Parathyroid adenoma (tissue), 2 donors: ENCODE measurements around the gene CACNA1D.

Source experiments
- H2AFZ ChIP-seq: fragments of 300-600 bp; sonication (generic); one replicate; pipeline ENCODE4 v1.7.0; 2017; ENCODE audit warnings: antibody characterized with exemption, mild to moderate bottlenecking
- H3K27ac ChIP-seq: fragments of 300-600 bp; sonication (generic); one replicate; pipeline ENCODE4 v1.7.0; 2017
- H3K27me3 ChIP-seq: fragments of 300-600 bp; sonication (generic); one replicate; pipeline ENCODE4 v1.7.0; 2017; ENCODE audit warnings: low read length; ENCODE audit not compliant: control insufficient read depth, insufficient read depth
- H3K36me3 ChIP-seq: fragments of 300-600 bp; sonication (generic); one replicate; pipeline ENCODE4 v1.7.0; 2017; ENCODE audit warnings: low read length; ENCODE audit not compliant: control insufficient read depth, insufficient read depth
- H3K4me1 ChIP-seq: fragments of 300-600 bp; sonication (generic); one replicate; pipeline ENCODE4 v1.7.0; 2017; ENCODE audit warnings: control low read depth
- H3K4me2 ChIP-seq: fragments of 300-600 bp; sonication (generic); one replicate; pipeline ENCODE4 v1.7.0; 2017; ENCODE audit warnings: low read length
- H3K4me3 ChIP-seq: fragments of 300-600 bp; sonication (generic); one replicate; pipeline ENCODE4 v1.7.0; 2017; ENCODE audit warnings: low read depth, low read length
- H3K79me2 ChIP-seq: fragments of 300-600 bp; sonication (generic); one replicate; pipeline ENCODE4 v1.7.0; 2017; ENCODE audit warnings: control low read depth
- H3K9ac ChIP-seq: fragments of 300-600 bp; sonication (generic); one replicate; pipeline ENCODE4 v1.7.0; 2017; ENCODE audit warnings: mild to moderate bottlenecking
- H3K9me3 ChIP-seq: fragments of 300-600 bp; sonication (generic); one replicate; pipeline ENCODE4 v1.7.0; 2017; ENCODE audit warnings: low read length; ENCODE audit not compliant: control insufficient read depth
- CTCF ChIP-seq: fragments of 300-600 bp; sonication (generic); IDR thresholded peaks from one replicate; pipeline ENCODE4 v1.7.0; 2017; ENCODE audit warnings: antibody characterized with exemption, mild to moderate bottlenecking
- donor health status: primary hyperparathyroidism.

The CACNA1D gene

GRCh38 chr3:53820756-53821580 lies 326.6 kb downstream of the CACNA1D start:
- TF ChIP-seq CTCF: no peak
- Histone ChIP-seq H3K36me3 (no peaks in the 10 kb centered on the region), H3K9me3 (no peaks in the 10 kb centered on the region), H2AFZ (no peak overlapping the region), H3K79me2 (no peaks in the 10 kb centered on the region), H3K27ac (no peak overlapping the region), H3K4me2 (no peak overlapping the region), H3K4me1 (no peaks in the 10 kb centered on the region), H3K9ac (no peak overlapping the region), H3K4me3 (no peak overlapping the region), H3K27me3 (no peaks in the 10 kb centered on the region)

GRCh38 chr3:53821631-53822121 lies 327.3 kb downstream of the CACNA1D start:
- no peak overlapping the region for H3K4me2 ChIP-seq
- H3K4me3 ChIP-seq: no peak overlapping the region
- no peaks in the 10 kb centered on the region for H3K4me1 ChIP-seq
- H2AFZ ChIP-seq: no peak overlapping the region
- H3K9me3 ChIP-seq: no peaks in the 10 kb centered on the region
- no peak for TF ChIP-seq CTCF
- no peak overlapping the region for H3K9ac ChIP-seq
- H3K79me2 ChIP-seq: no peaks in the 10 kb centered on the region
- H3K36me3 ChIP-seq: no peaks in the 10 kb centered on the region
- H3K27me3 ChIP-seq: no peaks in the 10 kb centered on the region
- H3K27ac ChIP-seq: no peak overlapping the region

- Histone ChIP-seq H3K9me3 (no peaks in the 10 kb centered on the region), H2AFZ (no peak overlapping the region), H3K9ac (no peak overlapping the region), H3K27ac (no peak overlapping the region), H3K4me1 (no peaks in the 10 kb centered on the region), H3K4me2 (no peak overlapping the region), H3K27me3 (no peaks in the 10 kb centered on the region), H3K36me3 (no peaks in the 10 kb centered on the region), H3K4me3 (no peak overlapping the region), H3K79me2 (no peaks in the 10 kb centered on the region)
- TF ChIP-seq CTCF: no peak
These were observed 327.9 kb downstream of the CACNA1D start for GRCh38 chr3:53822331-53822741.

GRCh38 chr3:53823026-53823955 lies 328.9 kb downstream of the CACNA1D start:
- no peaks in the 10 kb centered on the region for H3K4me1 ChIP-seq
- no peak overlapping the region for H3K27ac ChIP-seq
- H3K4me2 ChIP-seq: no peak overlapping the region
- no peaks in the 10 kb centered on the region for H3K9me3 ChIP-seq
- H3K9ac ChIP-seq: no peak overlapping the region
- H3K27me3 ChIP-seq: no peaks in the 10 kb centered on the region
- H3K79me2 ChIP-seq: no peaks in the 10 kb centered on the region
- H3K4me3 ChIP-seq: no peak overlapping the region
- no peaks in the 10 kb centered on the region for H3K36me3 ChIP-seq
- no peak for TF ChIP-seq CTCF
- no peak overlapping the region for H2AFZ ChIP-seq
